A673 (cell line): Measurements from ENCODE around the gene HOXD4. TPM values are rescaled to one million over a fixed set of nuclear protein-coding genes. Genes with fewer than 3 reads are reported as not detected.

Source experiments
- BruUV-seq: library from RNA; stranded (reverse); fragments of 400-500 nt; replicated peaks from 2 replicates; lab custom pipeline; 2021; lab: Mats Ljungman, UMichigan
- CTCF ChIA-PET: fragments of 300-600 bp; sonication (Branson Sonifier 250); formaldehyde crosslinking; loops from one replicate; lab custom pipeline; 2022; ENCODE audit warnings: antibody characterized with exemption; lab: Charles Lee
- POLR2A ChIA-PET: fragments of 300-600 bp; sonication (Branson Sonifier 250); formaldehyde crosslinking; loops from one replicate; lab custom pipeline; 2022; ENCODE audit warnings: antibody characterized with exemption; ENCODE audit not compliant: low non-redundant PET; lab: Charles Lee
- DNase-seq: peaks from one replicate; pipeline ENCODE4 v3.0.0-alpha.2; 2015; ENCODE audit warnings: low spot score
- H3K27ac ChIP-seq: fragments of 200-600 bp; sonication (generic); 2 replicates; pipeline ENCODE4 v1.5.1; 2016; ENCODE audit warnings: mixed run types, low read depth, mild to moderate bottlenecking, mixed read lengths, antibody characterized with exemption, low read length; ENCODE audit not compliant: poor library complexity, severe bottlenecking
- H3K27me3 ChIP-seq: fragments of 200-600 bp; sonication (generic); replicated peaks from 2 replicates; pipeline ENCODE4 v1.6.1; 2017; ENCODE audit warnings: mixed run types, low read depth, mild to moderate bottlenecking, mixed read lengths, antibody characterized with exemption, low read length; ENCODE audit not compliant: insufficient read depth, poor library complexity
- H3K36me3 ChIP-seq: fragments of 200-600 bp; sonication (generic); 2 replicates; pipeline ENCODE4 v1.6.1; 2016; ENCODE audit warnings: mixed run types, mild to moderate bottlenecking, mixed read lengths, antibody characterized with exemption, low read length; ENCODE audit not compliant: insufficient read depth, poor library complexity, severe bottlenecking
- H3K4me1 ChIP-seq: fragments of 200-600 bp; sonication (generic); 2 replicates; pipeline ENCODE4 v1.6.1; 2017; ENCODE audit warnings: mixed run types, mild to moderate bottlenecking, mixed read lengths, antibody characterized with exemption, low read length; ENCODE audit not compliant: insufficient read depth, poor library complexity, severe bottlenecking
- H3K4me3 ChIP-seq: fragments of 200-600 bp; sonication (generic); 2 replicates; pipeline ENCODE4 v1.5.1; 2016; ENCODE audit warnings: low read depth, mixed run types, mild to moderate bottlenecking, mixed read lengths, low read length; ENCODE audit not compliant: poor library complexity, severe bottlenecking
- H3K9me3 ChIP-seq: fragments of 200-600 bp; sonication (generic); 2 replicates; pipeline ENCODE4 v1.6.1; 2016; ENCODE audit warnings: mixed run types, low read depth, mild to moderate bottlenecking, mixed read lengths, antibody characterized with exemption, low read length; ENCODE audit not compliant: poor library complexity, severe bottlenecking
- CTCF ChIP-seq: fragments of 300-800, 200-600 bp; sonication (generic); conservative IDR thresholded peaks from 2 replicates; pipeline ENCODE4 v1.5.1; 2017; ENCODE audit warnings: low read depth, mild to moderate bottlenecking, antibody characterized with exemption, low read length, moderate library complexity, mixed read lengths
- EZH2 ChIP-seq: fragments of 200-600 bp; sonication (generic); IDR thresholded peaks from 2 replicates; pipeline ENCODE4 v1.6.1; 2017; ENCODE audit warnings: borderline replicate concordance, low read depth, mild to moderate bottlenecking, mixed read lengths, antibody characterized with exemption, low read length; ENCODE audit not compliant: poor library complexity, severe bottlenecking
- intact Hi-C: fragments of 100-400 bp; cut with micrococcal nuclease; formaldehyde crosslinking; loops from one replicate; pipeline ENCODE4 v1.10.0; 2022; ENCODE audit not compliant: unreplicated experiment
- total RNA-seq: library from RNA; stranded (reverse); gene quantifications from 2 replicates; pipeline ENCODE4 v1.2.3, GENCODE V29; 2021

The HOXD4 gene
- total RNA-seq, 1 experiment from 2014 or later = 30.8 TPM

DNA sequence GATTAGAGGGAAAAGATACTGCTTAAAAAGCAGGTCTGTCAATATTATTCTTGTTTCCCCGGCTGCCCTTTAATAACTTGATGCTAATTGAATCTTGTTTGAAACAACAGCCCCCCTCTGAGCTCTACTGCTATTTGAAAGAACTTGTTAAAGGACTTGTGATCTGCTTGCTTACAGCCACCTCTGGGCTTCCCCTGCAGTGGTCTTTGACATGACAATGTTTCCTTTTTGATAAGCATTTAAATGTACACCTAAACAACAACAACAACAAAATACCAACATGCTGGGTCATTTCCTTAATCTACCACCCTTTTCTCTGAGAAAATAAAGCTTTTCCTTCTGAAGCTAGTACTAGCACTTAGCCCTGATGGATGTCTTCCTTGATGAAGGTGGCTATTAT, 41.0 kb downstream of the HOXD4 start:
- Histone ChIP-seq H3K4me1 (peaks cover 7% of the 10 kb centered on the region), H3K4me3 (no peak overlapping the region), H3K36me3 (no peaks in the 10 kb centered on the region), H3K27me3 (peaks cover 42% of the 10 kb centered on the region), H3K27ac (no peak overlapping the region), H3K9me3 (no peaks in the 10 kb centered on the region)
- ChIA-PET POLR2A (interaction anchor here (0.6 kb wide), 1 partner anchor 86 kb away, joined by 4 read pairs; no protein-coding TSS in a partner anchor), CTCF (no interaction called here)
- intact Hi-C loops = no loop called here
- TF ChIP-seq CTCF (no peak), EZH2 (no peak)
- BruUV-seq = no TSS peak
- no peak for DNase-seq

DNA sequence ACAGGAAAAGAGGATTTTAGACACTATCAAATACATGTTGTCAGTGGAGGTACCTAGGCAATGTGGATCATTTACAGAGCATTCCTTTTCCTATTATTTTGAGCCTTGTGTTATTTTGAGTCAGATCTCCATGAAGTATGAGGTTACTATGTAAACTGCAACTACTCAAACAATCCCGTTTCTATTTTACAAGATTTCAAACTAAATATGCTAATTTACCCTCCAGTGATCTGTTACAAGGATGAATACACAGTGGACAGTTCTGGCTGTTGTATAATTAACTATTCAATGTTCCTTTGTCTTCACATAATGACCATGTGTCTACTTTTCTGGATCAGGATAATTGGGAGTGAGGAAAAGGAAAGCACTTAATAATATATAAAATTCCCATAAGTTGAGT, 41.7 kb downstream of the HOXD4 start:
- Histone ChIP-seq H3K27ac (no peak overlapping the region), H3K4me3 (no peak overlapping the region), H3K27me3 (peaks cover 42% of the 10 kb centered on the region), H3K9me3 (no peaks in the 10 kb centered on the region), H3K36me3 (no peaks in the 10 kb centered on the region), H3K4me1 (peaks cover 7% of the 10 kb centered on the region)
- BruUV-seq = no TSS peak
- POLR2A ChIA-PET = no interaction called here
- TF ChIP-seq CTCF (no peak), EZH2 (no peak)
- intact Hi-C loops = no loop called here
- CTCF ChIA-PET = no interaction called here
- DNase-seq = no peak

DNA sequence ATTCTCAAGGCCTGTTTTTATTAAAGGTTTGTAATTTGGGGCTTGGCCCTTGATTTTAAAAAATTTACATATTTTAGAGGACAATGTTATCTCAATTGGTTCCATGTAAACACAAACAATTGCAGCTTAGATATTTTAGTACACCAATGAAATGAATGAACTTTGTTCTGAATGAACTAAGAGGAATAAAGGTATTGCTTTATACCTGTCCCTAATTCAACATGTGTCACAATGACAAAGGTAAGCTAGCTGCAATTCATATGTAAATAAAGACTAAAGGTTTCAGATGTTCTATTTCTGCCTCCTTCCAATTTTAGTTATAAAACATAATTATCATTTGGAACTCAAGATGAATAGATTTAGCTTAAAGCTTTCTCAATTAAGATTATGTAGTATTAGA, 48.6 kb downstream of the HOXD4 start:
- Histone ChIP-seq H3K9me3 (no peaks in the 10 kb centered on the region), H3K4me3 (no peak overlapping the region), H3K36me3 (no peaks in the 10 kb centered on the region), H3K4me1 (no peaks in the 10 kb centered on the region), H3K27me3 (no peaks in the 10 kb centered on the region), H3K27ac (no peak overlapping the region)
- TF ChIP-seq EZH2 = no peak
- no peak for TF ChIP-seq CTCF
- DNase-seq = no peak
- intact Hi-C loops = no loop called here
- BruUV-seq = no TSS peak
- ChIA-PET POLR2A (interaction anchor here (0.6 kb wide), 1 partner anchor 22 kb away, joined by 3 read pairs; no protein-coding TSS in a partner anchor), CTCF (no interaction called here)
